ENCODE measurements around the gene GCH1. TPM values are rescaled to one million over a fixed set of nuclear protein-coding genes. Genes with fewer than 3 reads are reported as not detected.

Gene GCH1, protein sequence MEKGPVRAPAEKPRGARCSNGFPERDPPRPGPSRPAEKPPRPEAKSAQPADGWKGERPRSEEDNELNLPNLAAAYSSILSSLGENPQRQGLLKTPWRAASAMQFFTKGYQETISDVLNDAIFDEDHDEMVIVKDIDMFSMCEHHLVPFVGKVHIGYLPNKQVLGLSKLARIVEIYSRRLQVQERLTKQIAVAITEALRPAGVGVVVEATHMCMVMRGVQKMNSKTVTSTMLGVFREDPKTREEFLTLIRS
- total RNA-seq = 1 to 10 TPM; 1.5 to 6.8 (median 1.7) TPM

DNA sequence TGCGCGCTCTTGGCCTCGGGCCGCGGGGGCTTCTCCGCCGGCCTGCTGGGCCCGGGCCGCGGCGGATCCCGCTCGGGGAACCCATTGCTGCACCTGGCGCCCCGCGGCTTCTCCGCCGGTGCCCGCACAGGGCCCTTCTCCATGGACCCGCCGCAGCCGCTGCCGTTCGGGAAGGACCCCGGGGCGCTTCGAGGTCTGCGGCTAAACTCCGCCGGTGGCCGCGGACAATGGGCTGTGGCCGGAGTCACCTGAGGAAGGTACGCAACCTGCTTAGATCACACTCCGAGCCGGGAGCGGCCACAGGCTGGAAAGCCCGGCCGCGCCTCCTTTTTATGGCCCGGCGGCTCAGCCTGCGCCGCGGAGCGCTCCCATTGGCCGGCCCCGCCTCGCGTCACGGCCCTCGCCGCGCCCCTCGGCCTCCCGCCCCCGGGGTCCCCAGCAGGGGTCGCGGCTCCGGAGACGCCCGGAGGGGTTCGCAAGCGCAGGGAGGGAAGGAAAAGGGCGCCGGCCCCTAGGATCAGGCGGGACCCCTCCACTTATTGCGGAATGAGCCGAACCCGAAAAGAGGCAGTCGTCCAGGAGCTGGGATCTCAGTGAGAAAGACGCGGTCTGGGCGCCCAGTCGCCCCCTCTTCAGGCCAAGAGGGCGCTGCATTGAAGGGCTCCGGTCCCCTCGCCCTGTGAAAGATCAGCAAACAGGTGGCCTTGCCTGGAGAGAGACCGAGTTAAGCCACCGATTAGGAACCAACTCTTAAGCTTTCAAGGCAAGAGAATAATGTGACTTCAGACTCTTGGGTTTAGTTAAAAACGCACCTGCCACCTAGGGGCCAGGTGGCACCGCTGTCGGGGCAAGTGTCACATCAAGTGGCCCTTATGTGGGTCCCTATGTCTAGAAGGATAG, at the start of gene GCH1:
Gene GCH1 (minus strand): TSS at position 306 of the 900 bp plus-strand sequence. CDS start 163 bp downstream, at position 143.
- no peak for DNase-seq (ENCODE audit: extremely low spot score)
- H3K27ac ChIP-seq (replicated peaks in 1 of 4) = peak within 1 kb of the TSS; percentile 71 to 81 (median 78)
- peak within 1 kb of the TSS; percentile 70 to 82 (median 76) for H3K4me3 ChIP-seq
- H3K27me3 ChIP-seq = no peaks in the 10 kb centered on the region
- TF ChIP-seq EP300 (IDR thresholded peaks at IDR 0.05) = no peak
- peak; percentile 40 to 77 for TF ChIP-seq POLR2AphosphoS5 (IDR thresholded peaks at IDR 0.05)
- peak; percentile 11 for TF ChIP-seq POLR2A (IDR thresholded peaks at IDR 0.05; ENCODE audit: low read depth)
- TF ChIP-seq, protein P1, sequence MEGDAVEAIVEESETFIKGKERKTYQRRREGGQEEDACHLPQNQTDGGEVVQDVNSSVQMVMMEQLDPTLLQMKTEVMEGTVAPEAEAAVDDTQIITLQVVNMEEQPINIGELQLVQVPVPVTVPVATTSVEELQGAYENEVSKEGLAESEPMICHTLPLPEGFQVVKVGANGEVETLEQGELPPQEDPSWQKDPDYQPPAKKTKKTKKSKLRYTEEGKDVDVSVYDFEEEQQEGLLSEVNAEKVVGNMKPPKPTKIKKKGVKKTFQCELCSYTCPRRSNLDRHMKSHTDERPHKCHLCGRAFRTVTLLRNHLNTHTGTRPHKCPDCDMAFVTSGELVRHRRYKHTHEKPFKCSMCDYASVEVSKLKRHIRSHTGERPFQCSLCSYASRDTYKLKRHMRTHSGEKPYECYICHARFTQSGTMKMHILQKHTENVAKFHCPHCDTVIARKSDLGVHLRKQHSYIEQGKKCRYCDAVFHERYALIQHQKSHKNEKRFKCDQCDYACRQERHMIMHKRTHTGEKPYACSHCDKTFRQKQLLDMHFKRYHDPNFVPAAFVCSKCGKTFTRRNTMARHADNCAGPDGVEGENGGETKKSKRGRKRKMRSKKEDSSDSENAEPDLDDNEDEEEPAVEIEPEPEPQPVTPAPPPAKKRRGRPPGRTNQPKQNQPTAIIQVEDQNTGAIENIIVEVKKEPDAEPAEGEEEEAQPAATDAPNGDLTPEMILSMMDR (IDR thresholded peaks at IDR 0.05) = peak; percentile 13 to 28 (median 22)
- H3K4me1 ChIP-seq = peaks cover 0 to 23% (median 14%) of the 10 kb centered on the region in 4 donors
- no peaks in the 10 kb centered on the region for H3K9me3 ChIP-seq
- no peaks in the 10 kb centered on the region for H3K36me3 ChIP-seq
- 4% methylated on average over 12 of the region's 83 CpGs for WGBS
- intact Hi-C loops (cut with DNase I) = no loop called here

DNA sequence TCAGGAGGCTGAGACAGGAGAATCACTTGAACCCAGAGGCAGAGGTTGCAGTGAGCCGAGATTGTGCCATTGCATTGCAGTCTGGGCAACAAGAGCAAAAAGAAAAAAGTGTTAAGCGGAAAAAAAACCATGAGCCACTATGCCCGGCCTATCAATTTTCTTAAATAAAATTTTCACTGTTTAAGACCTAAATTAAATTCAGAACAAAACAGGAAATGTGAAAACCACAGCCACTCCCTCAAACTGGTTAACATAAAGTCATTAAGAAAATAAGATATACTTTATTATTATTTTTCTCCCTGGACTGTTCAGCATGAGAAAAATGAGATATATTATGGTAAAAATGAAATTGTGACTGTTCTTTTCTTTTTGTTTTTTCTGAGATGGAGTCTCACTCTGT, 44.6 kb upstream of the GCH1 start:
- no peak overlapping the region for H3K27ac ChIP-seq (replicated peaks in 1 of 4)
- H3K36me3 ChIP-seq = peaks cover 0 to 4% (median 1%) of the 10 kb centered on the region in 4 donors
- TF ChIP-seq POLR2A (IDR thresholded peaks at IDR 0.05; ENCODE audit: low read depth) (no peak), POLR2AphosphoS5 (IDR thresholded peaks at IDR 0.05) (no peak), EP300 (IDR thresholded peaks at IDR 0.05) (no peak)
- TF ChIP-seq, protein P1 (IDR thresholded peaks at IDR 0.05) = no peak
- H3K27me3 ChIP-seq = no peaks in the 10 kb centered on the region
- no peaks in the 10 kb centered on the region for H3K4me1 ChIP-seq
- 96% methylated on average over 3 of the region's 3 CpGs for WGBS
- no peak overlapping the region for H3K4me3 ChIP-seq
- no peaks in the 10 kb centered on the region for H3K9me3 ChIP-seq
- no peak for DNase-seq (ENCODE audit: extremely low spot score)
- intact Hi-C loops (cut with DNase I) = no loop called here

DNA sequence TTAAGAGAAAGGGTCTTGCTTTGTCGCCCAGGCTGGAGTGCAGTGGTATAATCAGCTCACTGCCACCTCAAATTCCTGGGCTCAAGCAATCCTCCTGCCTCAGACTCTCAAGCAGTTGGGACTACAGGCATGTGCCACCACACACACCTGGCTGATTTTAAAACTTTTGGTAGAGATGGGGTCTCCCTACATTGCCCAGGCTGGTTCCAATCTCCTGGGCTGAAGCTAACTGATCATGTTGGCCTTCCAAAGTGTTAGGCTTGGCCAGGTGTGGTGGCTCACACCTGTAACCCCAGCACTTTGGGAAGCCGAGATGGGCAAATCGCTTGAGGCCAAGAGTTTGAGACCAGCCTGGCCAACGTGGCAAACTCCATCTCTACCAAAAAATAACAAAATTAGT, 43.9 kb upstream of the GCH1 start:
- Histone ChIP-seq H3K36me3 (peaks cover 0 to 4% (median 1%) of the 10 kb centered on the region in 4 donors), H3K9me3 (no peaks in the 10 kb centered on the region), H3K4me1 (no peaks in the 10 kb centered on the region), H3K4me3 (no peak overlapping the region), H3K27me3 (no peaks in the 10 kb centered on the region), H3K27ac (replicated peaks in 1 of 4) (no peak overlapping the region)
- no peak for DNase-seq (ENCODE audit: extremely low spot score)
- 100% methylated on average over 1 of the region's 4 CpGs for WGBS
- intact Hi-C loops (cut with DNase I) = no loop called here
- TF ChIP-seq, protein P1 (IDR thresholded peaks at IDR 0.05) = no peak
- no peak for TF ChIP-seq EP300 (IDR thresholded peaks at IDR 0.05)
- TF ChIP-seq POLR2A (IDR thresholded peaks at IDR 0.05; ENCODE audit: low read depth) = no peak
- no peak for TF ChIP-seq POLR2AphosphoS5 (IDR thresholded peaks at IDR 0.05)

DNA sequence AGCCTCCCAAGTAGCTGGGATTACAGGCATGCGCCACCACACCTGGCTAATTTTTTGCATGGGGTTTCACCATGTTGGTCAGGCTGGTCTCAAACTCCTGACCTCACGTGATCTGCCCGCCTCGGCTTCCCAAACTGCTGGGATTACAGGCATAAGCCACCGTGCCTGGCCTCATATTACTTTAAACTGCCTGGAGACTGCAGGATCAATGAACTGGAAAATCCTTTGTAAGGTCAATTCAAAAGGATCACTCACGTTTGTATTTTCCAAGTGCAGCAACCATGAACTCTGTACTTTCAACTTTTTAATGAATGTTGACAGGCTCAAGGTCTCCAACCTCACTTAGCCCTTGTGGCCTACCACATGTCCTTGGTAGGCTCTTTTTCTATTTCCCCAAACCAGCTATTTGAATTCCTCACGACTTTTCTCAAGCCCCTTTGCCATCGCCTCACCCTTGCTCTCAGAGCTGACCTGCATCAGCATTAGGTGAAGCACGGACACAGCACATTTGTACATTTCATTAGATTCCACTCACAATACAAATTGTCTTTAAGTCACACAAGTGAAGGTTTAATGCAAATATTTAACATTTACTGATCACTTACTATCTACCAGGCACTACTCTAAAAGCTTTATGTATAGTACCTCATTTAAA, 42.2 kb upstream of the GCH1 start:
- Histone ChIP-seq H3K27ac (replicated peaks in 1 of 4) (no peak overlapping the region), H3K36me3 (peaks cover 0 to 4% (median 1%) of the 10 kb centered on the region in 4 donors), H3K4me1 (no peaks in the 10 kb centered on the region), H3K27me3 (no peaks in the 10 kb centered on the region), H3K4me3 (no peak overlapping the region), H3K9me3 (no peaks in the 10 kb centered on the region)
- intact Hi-C loops (cut with DNase I) = no loop called here
- 94% methylated on average over 9 of the region's 9 CpGs for WGBS
- no peak for DNase-seq (ENCODE audit: extremely low spot score)
- TF ChIP-seq POLR2A (IDR thresholded peaks at IDR 0.05; ENCODE audit: low read depth) (no peak), POLR2AphosphoS5 (IDR thresholded peaks at IDR 0.05) (no peak), EP300 (IDR thresholded peaks at IDR 0.05) (no peak)
- TF ChIP-seq, protein P1 (IDR thresholded peaks at IDR 0.05) = no peak
